Testis (tissue), 2 donors: ENCODE results near the gene C19orf85.

Experiments
- POLR2A ChIP-seq: fragments of 450-650 bp; IDR thresholded peaks from one replicate; pipeline ENCODE4 v1.6.1; 2017; ENCODE audit warnings: antibody characterized with exemption, mild to moderate bottlenecking, moderate library complexity
- TF ChIP-seq, protein P1 (sequence below), 3 experiments: fragments of 450-650 bp in 2 of 3; fragments of 200-600 bp in 1 of 3; sonication (generic) in 1 of 3; IDR thresholded peaks; one replicate each; pipeline ENCODE4 v1.5.1; 2016 to 2019; ENCODE audit warnings: antibody characterized with exemption in 3 of 3, mild to moderate bottlenecking in 2 of 3, moderate library complexity in 1 of 3

DNA sequence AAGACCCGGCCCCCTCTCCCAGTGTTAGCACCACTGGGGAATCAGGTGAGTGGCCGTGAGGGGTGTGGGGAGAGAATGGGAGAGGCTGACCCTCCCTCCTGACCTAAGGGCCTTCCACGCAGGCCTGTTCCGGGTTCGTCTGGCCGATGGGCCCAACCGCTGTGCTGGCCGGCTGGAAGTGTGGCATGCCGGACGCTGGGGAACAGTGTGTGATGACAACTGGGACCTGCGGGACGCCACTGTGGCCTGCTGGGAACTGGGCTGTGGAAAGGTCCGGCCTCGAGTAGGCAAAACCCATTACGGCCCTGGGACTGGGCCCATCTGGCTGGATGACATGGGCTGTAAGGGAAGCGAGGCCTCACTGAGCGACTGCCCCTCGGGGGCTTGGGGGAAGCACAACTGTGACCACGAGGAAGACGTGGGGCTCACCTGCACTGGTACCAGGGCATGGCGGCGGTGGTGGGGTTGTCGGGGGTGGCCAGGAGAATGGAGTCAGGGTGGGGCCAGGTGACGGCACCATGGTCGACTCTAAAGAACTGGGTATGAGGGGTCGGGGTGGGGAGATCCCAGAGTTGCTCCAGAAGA is 35.9 kb upstream of the C19orf85 start:
- TF ChIP-seq, protein P1, sequence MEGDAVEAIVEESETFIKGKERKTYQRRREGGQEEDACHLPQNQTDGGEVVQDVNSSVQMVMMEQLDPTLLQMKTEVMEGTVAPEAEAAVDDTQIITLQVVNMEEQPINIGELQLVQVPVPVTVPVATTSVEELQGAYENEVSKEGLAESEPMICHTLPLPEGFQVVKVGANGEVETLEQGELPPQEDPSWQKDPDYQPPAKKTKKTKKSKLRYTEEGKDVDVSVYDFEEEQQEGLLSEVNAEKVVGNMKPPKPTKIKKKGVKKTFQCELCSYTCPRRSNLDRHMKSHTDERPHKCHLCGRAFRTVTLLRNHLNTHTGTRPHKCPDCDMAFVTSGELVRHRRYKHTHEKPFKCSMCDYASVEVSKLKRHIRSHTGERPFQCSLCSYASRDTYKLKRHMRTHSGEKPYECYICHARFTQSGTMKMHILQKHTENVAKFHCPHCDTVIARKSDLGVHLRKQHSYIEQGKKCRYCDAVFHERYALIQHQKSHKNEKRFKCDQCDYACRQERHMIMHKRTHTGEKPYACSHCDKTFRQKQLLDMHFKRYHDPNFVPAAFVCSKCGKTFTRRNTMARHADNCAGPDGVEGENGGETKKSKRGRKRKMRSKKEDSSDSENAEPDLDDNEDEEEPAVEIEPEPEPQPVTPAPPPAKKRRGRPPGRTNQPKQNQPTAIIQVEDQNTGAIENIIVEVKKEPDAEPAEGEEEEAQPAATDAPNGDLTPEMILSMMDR (IDR thresholded peaks at IDR 0.05), result no peak
- no peak for TF ChIP-seq POLR2A
